Urothelium cell line (cell line): ENCODE measurements around the gene ARPC2.

Experiments used
- DNase-seq: peaks from one replicate; pipeline ENCODE4 v3.0.0; 2011; ENCODE audit warnings: low spot score, mixed read lengths
- FAIRE-seq: peaks from 2 replicates; lab custom pipeline; 2011; peaks lifted over from hg19 to GRCh38; lab: Jason Lieb, UNC

The ARPC2 gene

GRCh38 chr2:218285604-218286003, 68.6 kb downstream of the ARPC2 start:
- FAIRE-seq (no peak), DNase-seq (no peak)

- FAIRE-seq (no peak), DNase-seq (peak; percentile 89)
Observed at GRCh38 chr2:218286570-218287459, 69.8 kb downstream of the ARPC2 start.

- FAIRE-seq (no peak), DNase-seq (no peak)
Observed at GRCh38 chr2:218289639-218290315, 72.8 kb downstream of the ARPC2 start.

GRCh38 chr2:218290316-218291261, 73.6 kb downstream of the ARPC2 start:
- no peak for FAIRE-seq
- no peak for DNase-seq

GRCh38 chr2:218291318-218292047, 74.5 kb downstream of the ARPC2 start:
- FAIRE-seq (no peak), DNase-seq (no peak)

GRCh38 chr2:218292048-218293014, 75.3 kb downstream of the ARPC2 start, which contains the start of gene TMBIM1:
TMBIM1 (minus strand) TSS chr2:218292503; CDS start chr2:218282141, 10,362 bp downstream.
- DNase-seq = peak; percentile 92
- FAIRE-seq = no peak

GRCh38 chr2:218293715-218294429, 76.9 kb downstream of the ARPC2 start:
- FAIRE-seq = no peak
- no peak for DNase-seq

- no peak for DNase-seq
- FAIRE-seq = no peak
Observed at GRCh38 chr2:218294430-218295022, 77.5 kb downstream of the ARPC2 start.

- DNase-seq (no peak), FAIRE-seq (no peak)
Observed at GRCh38 chr2:218295029-218295428, 78.0 kb downstream of the ARPC2 start.

- DNase-seq = no peak
- no peak for FAIRE-seq
Observed at GRCh38 chr2:218296200-218296599, 79.2 kb downstream of the ARPC2 start.

GRCh38 chr2:218296847-218297246, 79.9 kb downstream of the ARPC2 start:
- no peak for DNase-seq
- FAIRE-seq = no peak

GRCh38 chr2:218298314-218298875, 81.4 kb downstream of the ARPC2 start:
- FAIRE-seq (no peak), DNase-seq (no peak)

GRCh38 chr2:218300141-218300540, 83.2 kb downstream of the ARPC2 start:
- no peak for DNase-seq
- no peak for FAIRE-seq

- DNase-seq (peak; percentile 67), FAIRE-seq (no peak)
Observed at GRCh38 chr2:218301176-218301819, 84.3 kb downstream of the ARPC2 start.
